Gastrocnemius medialis (tissue), 4 donors: ENCODE data around the gene GRID2.

ENCODE experiments used
- CTCF ChIP-seq, 5 experiments: fragments of 450-650 bp in 3 of 5; fragments of 200-600 bp in 2 of 5; sonication (generic) in 2 of 5; IDR thresholded peaks in 4 of 5; conservative IDR thresholded peaks in 1 of 5; 1 replicate in 4 of 5; 2 replicates in 1 of 5; pipeline ENCODE4 v1.5.1; 2016 to 2019; ENCODE audit warnings: antibody characterized with exemption in 5 of 5, mild to moderate bottlenecking in 3 of 5, moderate library complexity in 3 of 5
- POLR2A ChIP-seq, 2 donors: fragments of 450-650 bp; IDR thresholded peaks; one replicate each; pipeline ENCODE4 v1.6.1; 2017; ENCODE audit warnings: antibody characterized with exemption in 2 of 2, mild to moderate bottlenecking in 2 of 2, moderate library complexity in 2 of 2

- TF ChIP-seq POLR2A (IDR thresholded peaks at IDR 0.05) (no peak), CTCF (IDR thresholded peaks at IDR 0.05 in 4 of 5, conservative IDR thresholded peaks at IDR 0.05 in 1 of 5) (no peak)
Observed at GRCh38 chr4:92339676-92340075, 35.9 kb downstream of the GRID2 start.
